Trophoblast cell (in vitro differentiated cells and primary cell): ENCODE measurements around the gene IER3.

ENCODE experiments used
- DNase-seq, 2 donors: peaks; one replicate each; pipeline ENCODE4 v3.0.0-alpha.2; 2016
- H2AFZ ChIP-seq: 2 replicates; pipeline ENCODE4 v1.6.1; 2013; ENCODE audit warnings: low read length, moderate library complexity, mild to moderate bottlenecking; ENCODE audit not compliant: insufficient read depth, poor library complexity
- H2AK5ac ChIP-seq: 2 replicates; pipeline ENCODE4 v1.6.1; 2013; ENCODE audit warnings: mild to moderate bottlenecking, low read length
- H2BK120ac ChIP-seq: 2 replicates; pipeline ENCODE4 v1.6.1; 2013; ENCODE audit warnings: low read length, mild to moderate bottlenecking, moderate library complexity; ENCODE audit not compliant: insufficient read depth, poor library complexity
- H2BK12ac ChIP-seq: 2 replicates; pipeline ENCODE4 v1.6.1; 2013; ENCODE audit warnings: mild to moderate bottlenecking, low read length, moderate library complexity
- H2BK5ac ChIP-seq: 2 replicates; pipeline ENCODE4 v1.6.1; 2013; ENCODE audit warnings: low read length, low read depth, moderate library complexity, mild to moderate bottlenecking; ENCODE audit not compliant: poor library complexity
- H3K14ac ChIP-seq: 2 replicates; pipeline ENCODE4 v1.6.1; 2013; ENCODE audit warnings: mild to moderate bottlenecking, low read length
- H3K18ac ChIP-seq: 2 replicates; pipeline ENCODE4 v1.6.1; 2013; ENCODE audit warnings: mild to moderate bottlenecking, low read length
- H3K23ac ChIP-seq: 2 replicates; pipeline ENCODE4 v1.6.1; 2013; ENCODE audit warnings: low read length
- H3K27ac ChIP-seq: 2 replicates; pipeline ENCODE4 v1.5.1; 2013; ENCODE audit warnings: low read depth, mild to moderate bottlenecking, inconsistent platforms, low read length, moderate library complexity
- H3K27me3 ChIP-seq: 2 replicates; pipeline ENCODE4 v1.6.1; 2013; ENCODE audit warnings: inconsistent platforms, mild to moderate bottlenecking, low read length, moderate library complexity; ENCODE audit not compliant: insufficient read depth
- H3K36me3 ChIP-seq, 2 experiments: 1 replicate in 1 of 2; 2 replicates in 1 of 2; pipeline ENCODE4 v1.6.1; 2013; ENCODE audit warnings: low read length in 2 of 2, mild to moderate bottlenecking in 2 of 2, moderate library complexity in 1 of 2; ENCODE audit not compliant: insufficient read depth in 2 of 2, control insufficient read depth in 1 of 2
- H3K4ac ChIP-seq: 2 replicates; pipeline ENCODE4 v1.6.1; 2013; ENCODE audit warnings: low read depth, mild to moderate bottlenecking, low read length, moderate library complexity
- H3K4me1 ChIP-seq, 2 experiments: 1 replicate in 1 of 2; 2 replicates in 1 of 2; pipeline ENCODE4 v1.6.1; 2013; ENCODE audit warnings: low read length in 2 of 2, mild to moderate bottlenecking in 2 of 2, moderate library complexity in 1 of 2; ENCODE audit not compliant: insufficient read depth in 2 of 2, control insufficient read depth in 1 of 2
- H3K4me2 ChIP-seq: 2 replicates; pipeline ENCODE4 v1.6.1; 2013; ENCODE audit warnings: inconsistent platforms, mild to moderate bottlenecking, low read length, moderate library complexity
- H3K4me3 ChIP-seq: 2 replicates; pipeline ENCODE4 v1.5.1; 2013; ENCODE audit warnings: mild to moderate bottlenecking, low read depth, low read length, inconsistent platforms
- H3K79me1 ChIP-seq: one replicate; pipeline ENCODE4 v1.6.1; 2013; ENCODE audit warnings: low read length
- H3K79me2 ChIP-seq: 2 replicates; pipeline ENCODE4 v1.6.1; 2013; ENCODE audit warnings: low read length, mild to moderate bottlenecking; ENCODE audit not compliant: control insufficient read depth, insufficient read depth, poor library complexity
- H3K9ac ChIP-seq: 2 replicates; pipeline ENCODE4 v1.6.1; 2013; ENCODE audit warnings: mild to moderate bottlenecking, low read length
- H3K9me3 ChIP-seq: 2 replicates; pipeline ENCODE4 v1.6.1; 2013; ENCODE audit warnings: low read depth, mild to moderate bottlenecking, control low read depth, inconsistent platforms, low read length; ENCODE audit not compliant: insufficient read depth
- H4K12ac ChIP-seq: 2 replicates; pipeline ENCODE4 v1.6.1; 2013; ENCODE audit warnings: low read depth, mild to moderate bottlenecking, low read length, moderate library complexity
- H4K8ac ChIP-seq: 2 replicates; pipeline ENCODE4 v1.6.1; 2013; ENCODE audit warnings: low read depth, mild to moderate bottlenecking, low read length, moderate library complexity
- H4K91ac ChIP-seq: one replicate; pipeline ENCODE4 v1.6.1; 2013; ENCODE audit warnings: low read depth, mild to moderate bottlenecking, low read length, moderate library complexity
- WGBS: extraction: QIAGEN DNeasy Blood & Tissue Kit; methylation state at CpG from one replicate; pipeline ENCODE4 v1.1.7; 2013; ENCODE audit warnings: missing lambda C conversion rate; ENCODE audit not compliant: insufficient read length, insufficient coverage; ENCODE audit errors: extremely low coverage; 5-methylcytosine and 5-hydroxymethylcytosine counted together

IER3 gene

DNA sequence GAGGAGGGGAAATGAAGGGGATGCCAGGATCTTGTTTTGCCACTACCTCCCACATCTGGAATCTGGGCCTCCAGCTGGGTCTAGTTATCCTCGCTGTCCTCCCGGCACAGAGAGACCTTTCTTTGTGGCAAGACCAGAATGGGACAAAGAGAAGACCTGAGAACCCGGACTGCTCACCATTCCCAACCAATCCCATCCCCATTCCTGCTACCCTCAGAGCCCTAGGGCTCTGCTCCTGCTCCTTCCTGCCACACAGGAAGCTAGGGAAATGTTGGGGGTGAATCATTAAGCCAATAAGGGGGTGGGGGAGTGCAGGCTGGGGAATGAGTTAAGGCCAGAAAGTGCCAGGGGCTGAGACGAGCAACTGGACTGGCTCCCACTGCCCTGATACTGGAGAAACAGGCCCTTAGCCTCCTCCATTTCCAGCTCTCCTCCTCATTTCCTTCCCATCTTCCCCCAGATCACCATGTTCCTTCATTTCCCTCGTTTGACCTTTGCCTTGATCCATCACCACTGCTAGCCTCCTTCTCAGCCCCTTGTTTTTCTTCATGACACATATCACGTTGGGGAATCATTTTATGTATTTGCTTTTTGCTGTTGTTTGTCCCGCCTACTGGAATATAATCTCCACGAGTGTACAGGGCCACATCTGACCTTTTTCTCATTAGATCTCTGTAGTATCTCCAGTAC, 4.6 kb upstream of the IER3 start:
- H3K9me3 ChIP-seq: no peaks in the 10 kb centered on the region
- peak overlapping the region; percentile 49 for H3K4ac ChIP-seq
- peak overlapping the region; percentile 16 for H3K14ac ChIP-seq
- H2AK5ac ChIP-seq: peak overlapping the region; percentile 24
- no peak overlapping the region for H3K4me2 ChIP-seq
- no peak overlapping the region for H3K23ac ChIP-seq
- peak overlapping the region; percentile 87 for H4K91ac ChIP-seq
- H3K79me1 ChIP-seq: peaks cover 45% of the 10 kb centered on the region
- peak overlapping the region; percentile 49 for H4K8ac ChIP-seq
- H3K9ac ChIP-seq: no peak overlapping the region
- no peak for DNase-seq
- H3K27me3 ChIP-seq: no peaks in the 10 kb centered on the region
- H3K36me3 ChIP-seq: peaks cover 0 to under 1% of the 10 kb centered on the region in 2 experiments
- no peak overlapping the region for H3K18ac ChIP-seq
- peak overlapping the region; percentile 44 for H2BK120ac ChIP-seq
- no peak overlapping the region for H3K27ac ChIP-seq
- H2BK12ac ChIP-seq: peak overlapping the region; percentile 64
- H4K12ac ChIP-seq: no peak overlapping the region
- no peak overlapping the region for H2BK5ac ChIP-seq
- H3K79me2 ChIP-seq: peaks cover 4% of the 10 kb centered on the region
- H3K4me3 ChIP-seq: no peak overlapping the region
- H2AFZ ChIP-seq: no peak overlapping the region
- peaks cover 31 to 32% of the 10 kb centered on the region in 2 experiments for H3K4me1 ChIP-seq
- WGBS: no CpG with 5 or more reads among the region's 8 CpGs

GRCh38 chr6:30747902-30748769, 3.8 kb upstream of the IER3 start:
- Histone ChIP-seq H3K23ac (no peak overlapping the region), H3K9ac (no peak overlapping the region), H2AK5ac (peak overlapping the region; percentile 53), H3K4me3 (no peak overlapping the region), H3K79me1 (peaks cover 52% of the 10 kb centered on the region), H3K14ac (no peak overlapping the region), H3K18ac (no peak overlapping the region), H3K36me3 (peaks cover 7 to 8% of the 10 kb centered on the region in 2 experiments), H2BK5ac (no peak overlapping the region), H3K79me2 (peaks cover 12% of the 10 kb centered on the region), H2AFZ (no peak overlapping the region), H3K27me3 (no peaks in the 10 kb centered on the region), H3K27ac (no peak overlapping the region), H2BK12ac (peak overlapping the region; percentile 66), H3K9me3 (no peaks in the 10 kb centered on the region), H3K4ac (no peak overlapping the region), H3K4me2 (no peak overlapping the region), H4K91ac (peak overlapping the region; percentile 69), H3K4me1 (peaks cover 30 to 31% of the 10 kb centered on the region in 2 experiments), H4K12ac (no peak overlapping the region), H2BK120ac (peak overlapping the region; percentile 2), H4K8ac (no peak overlapping the region)
- DNase-seq: no peak
- whole genome bisulfite sequencing: no CpG with 5 or more reads among the region's 6 CpGs

DNA sequence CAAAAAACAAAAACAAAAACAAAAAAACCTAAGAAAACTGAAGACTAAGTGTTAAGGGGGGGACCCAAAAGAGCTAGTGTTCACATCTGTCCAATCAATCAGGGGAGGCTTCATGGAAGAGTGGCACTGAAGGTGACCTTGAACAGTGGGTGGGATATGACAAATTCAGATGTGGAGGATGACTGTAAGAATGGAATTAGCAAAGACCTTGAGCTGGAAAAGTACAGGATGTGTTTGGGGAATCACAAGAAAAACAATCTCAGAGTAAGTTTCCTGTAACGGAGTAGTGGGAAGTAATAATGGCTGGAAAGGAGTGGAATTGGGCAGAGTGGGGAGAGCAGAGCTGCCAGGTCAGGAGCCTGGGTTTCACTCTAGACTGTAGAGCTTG, 2.9 kb upstream of the IER3 start:
- Histone ChIP-seq H4K8ac (no peak overlapping the region), H3K9ac (no peak overlapping the region), H3K27ac (no peak overlapping the region), H3K18ac (no peak overlapping the region), H3K79me1 (peaks cover 52% of the 10 kb centered on the region), H4K12ac (no peak overlapping the region), H2BK5ac (peak overlapping the region; percentile 34), H3K4me2 (no peak overlapping the region), H3K27me3 (no peaks in the 10 kb centered on the region), H3K4me3 (no peak overlapping the region), H2BK12ac (peak overlapping the region; percentile 74), H3K23ac (no peak overlapping the region), H3K9me3 (no peaks in the 10 kb centered on the region), H3K36me3 (peaks cover 8 to 11% of the 10 kb centered on the region in 2 experiments), H3K4ac (no peak overlapping the region), H3K79me2 (peaks cover 13% of the 10 kb centered on the region), H3K4me1 (peaks cover 23 to 25% of the 10 kb centered on the region in 2 experiments), H2AFZ (no peak overlapping the region), H2BK120ac (peak overlapping the region; percentile 2), H2AK5ac (peak overlapping the region; percentile 69), H3K14ac (no peak overlapping the region), H4K91ac (peak overlapping the region; percentile 67)
- no peak for DNase-seq
- no CpG with 5 or more reads among the region's 1 CpG for WGBS

GRCh38 chr6:30743099-30744053, 971 bp downstream of the IER3 start:
- no CpG with 5 or more reads among the region's 55 CpGs for WGBS
- H3K4me1 ChIP-seq: peaks cover 12 to 13% of the 10 kb centered on the region in 2 experiments

More at GRCh38 chr6:30743099-30744053, 971 bp downstream of the IER3 start:
- no peaks in the 10 kb centered on the region for H3K9me3 ChIP-seq
- H3K79me2 ChIP-seq: peaks cover 20% of the 10 kb centered on the region
- H2AK5ac ChIP-seq: peak overlapping the region; percentile 27
- H3K18ac ChIP-seq: peak overlapping the region; percentile 94
- peak in 1 of 2 donors; percentile 45 for DNase-seq
- H3K14ac ChIP-seq: peak overlapping the region; percentile 78
- peak overlapping the region; percentile 65 for H2BK120ac ChIP-seq
- peak overlapping the region; percentile 93 for H2BK5ac ChIP-seq
- H2BK12ac ChIP-seq: peak overlapping the region; percentile 51
- H3K27me3 ChIP-seq: no peaks in the 10 kb centered on the region
- H3K23ac ChIP-seq: no peak overlapping the region
- H3K9ac ChIP-seq: peak overlapping the region; percentile 97
- H3K4me3 ChIP-seq: peak overlapping the region; percentile 83
- H3K4me2 ChIP-seq: peak overlapping the region; percentile 67
- H3K79me1 ChIP-seq: peaks cover 37% of the 10 kb centered on the region
- peak overlapping the region; percentile 91 for H3K4ac ChIP-seq
- H2AFZ ChIP-seq: peak overlapping the region; percentile 3
- H3K36me3 ChIP-seq: peaks cover 22 to 23% of the 10 kb centered on the region in 2 experiments
- H4K12ac ChIP-seq: peak overlapping the region; percentile 81
- H4K8ac ChIP-seq: peak overlapping the region; percentile 85
- peak overlapping the region; percentile 92 for H3K27ac ChIP-seq
- H4K91ac ChIP-seq: peak overlapping the region; percentile 67
